Measurements from ENCODE around the gene ERC2.

ERC2 gene

DNA sequence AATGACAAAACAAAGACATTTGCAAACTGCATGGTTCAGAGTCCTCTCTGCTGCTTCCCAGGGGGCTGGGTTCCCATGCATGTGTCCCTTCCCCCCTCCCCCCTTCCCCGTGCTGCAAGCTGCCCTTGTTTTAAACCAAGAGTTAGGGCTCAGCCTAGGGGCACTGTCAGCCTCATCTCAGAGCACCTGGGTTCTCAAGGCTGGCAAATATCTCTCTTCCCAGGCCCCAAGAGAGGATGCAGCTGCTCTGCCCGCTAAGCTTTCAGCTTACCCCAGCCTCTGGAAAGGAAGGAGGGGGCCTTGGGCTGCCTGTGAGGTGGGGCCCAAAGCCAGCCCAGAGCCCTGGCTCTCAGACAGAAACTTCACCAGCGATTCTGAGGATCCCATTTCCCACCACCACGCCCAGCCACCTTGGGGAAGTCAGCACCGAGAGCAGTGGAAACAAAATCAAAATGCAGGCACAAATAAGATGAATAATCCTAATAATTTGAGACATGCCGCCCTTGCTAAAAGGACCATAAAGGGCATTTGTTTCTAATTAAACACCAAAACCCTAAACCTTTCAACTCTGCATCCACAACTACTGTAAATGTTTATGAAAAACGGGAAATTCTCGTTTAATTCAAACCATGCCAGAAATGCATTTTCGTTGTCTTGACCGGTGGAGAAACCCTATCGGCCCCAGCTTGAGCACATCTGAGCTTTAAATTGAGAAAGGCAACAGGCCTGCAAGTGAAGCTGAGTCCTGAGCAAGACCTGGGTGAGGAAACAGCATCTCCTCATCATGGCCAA, 913.4 kb downstream of the ERC2 start:
- TF ChIP-seq EZH2phosphoT487 (conservative IDR thresholded peaks at IDR 0.05; ENCODE audit: low read length) (no peak), CTCF (IDR thresholded peaks at IDR 0.05; ENCODE audit: insufficient read depth, low read length, poor library complexity, severe bottlenecking) (no peak)
- H3K4me3 ChIP-seq (ENCODE audit: insufficient read depth, low read length, poor library complexity, severe bottlenecking): no peak overlapping the region
- no peak overlapping the region for H3K9ac ChIP-seq (ENCODE audit: low read length)
- H3K4me2 ChIP-seq (ENCODE audit: low read depth, low read length, poor library complexity, severe bottlenecking): no peak overlapping the region
- H3K9me2 ChIP-seq (replicated peaks; ENCODE audit: insufficient read depth, low read length): no peaks in the 10 kb centered on the region
- no peak overlapping the region for H2AFZ ChIP-seq (ENCODE audit: low read depth, low read length, severe bottlenecking)
- H3K27ac ChIP-seq (ENCODE audit: low read depth, low read length): no peak overlapping the region
- no peaks in the 10 kb centered on the region for H3K36me3 ChIP-seq (ENCODE audit: low read length)
- no peaks in the 10 kb centered on the region for H3K79me2 ChIP-seq (ENCODE audit: insufficient read depth, low read length)
- no peaks in the 10 kb centered on the region for H4K20me1 ChIP-seq (ENCODE audit: low read depth, low read length)
- H3F3A ChIP-seq (ENCODE audit: insufficient read depth): no peaks in the 10 kb centered on the region
- H3K27me3 ChIP-seq (ENCODE audit: low read length): no peaks in the 10 kb centered on the region
- H3K9me3 ChIP-seq (ENCODE audit: insufficient read depth, low read length): no peaks in the 10 kb centered on the region

DNA sequence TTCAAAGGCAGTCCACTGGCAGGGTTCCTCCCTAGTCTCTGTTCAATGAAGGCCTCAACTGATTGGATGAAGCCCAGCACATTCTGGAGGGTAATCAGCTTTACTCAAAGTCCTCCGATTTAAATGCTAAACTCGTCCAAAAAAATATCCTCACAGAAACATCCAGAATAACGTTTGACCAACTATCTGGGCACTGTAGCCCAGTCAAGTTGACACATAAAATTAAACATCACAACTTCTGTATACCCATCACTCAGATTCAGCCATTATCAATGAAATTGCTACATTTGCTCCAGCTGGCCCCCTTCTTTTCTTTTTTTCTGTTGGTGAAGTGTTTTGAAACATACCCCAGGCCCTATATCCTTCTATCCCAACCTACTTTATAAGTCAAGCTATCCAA, 916.6 kb downstream of the ERC2 start:
- no peaks in the 10 kb centered on the region for H3F3A ChIP-seq (ENCODE audit: insufficient read depth)

GRCh38 chr3:55549177-55549576, 919.1 kb downstream of the ERC2 start:
- Histone ChIP-seq H4K20me1 (ENCODE audit: low read depth, low read length) (no peaks in the 10 kb centered on the region), H3K9ac (ENCODE audit: low read length) (no peak overlapping the region), H3K36me3 (ENCODE audit: low read length) (no peaks in the 10 kb centered on the region), H3K27me3 (ENCODE audit: low read length) (no peaks in the 10 kb centered on the region), H2AFZ (ENCODE audit: low read depth, low read length, severe bottlenecking) (no peak overlapping the region), H3K4me3 (ENCODE audit: insufficient read depth, low read length, poor library complexity, severe bottlenecking) (no peak overlapping the region), H3K9me3 (ENCODE audit: insufficient read depth, low read length) (no peaks in the 10 kb centered on the region), H3K27ac (ENCODE audit: low read depth, low read length) (no peak overlapping the region), H3K4me2 (ENCODE audit: low read depth, low read length, poor library complexity, severe bottlenecking) (no peak overlapping the region), H3F3A (ENCODE audit: insufficient read depth) (no peaks in the 10 kb centered on the region), H3K79me2 (ENCODE audit: insufficient read depth, low read length) (no peaks in the 10 kb centered on the region), H3K9me2 (replicated peaks; ENCODE audit: insufficient read depth, low read length) (no peaks in the 10 kb centered on the region)
- TF ChIP-seq EZH2phosphoT487 (conservative IDR thresholded peaks at IDR 0.05; ENCODE audit: low read length) (no peak), CTCF (IDR thresholded peaks at IDR 0.05; ENCODE audit: insufficient read depth, low read length, poor library complexity, severe bottlenecking) (no peak)

More for the DNA sequence above, 916.6 kb downstream of the ERC2 start:
- Histone ChIP-seq H3K4me2 (ENCODE audit: low read depth, low read length, poor library complexity, severe bottlenecking) (no peak overlapping the region), H3K9ac (ENCODE audit: low read length) (no peak overlapping the region), H3K79me2 (ENCODE audit: insufficient read depth, low read length) (no peaks in the 10 kb centered on the region), H3K9me2 (replicated peaks; ENCODE audit: insufficient read depth, low read length) (no peaks in the 10 kb centered on the region), H2AFZ (ENCODE audit: low read depth, low read length, severe bottlenecking) (no peak overlapping the region), H3K27ac (ENCODE audit: low read depth, low read length) (no peak overlapping the region), H3K9me3 (ENCODE audit: insufficient read depth, low read length) (no peaks in the 10 kb centered on the region), H3K27me3 (ENCODE audit: low read length) (no peaks in the 10 kb centered on the region), H4K20me1 (ENCODE audit: low read depth, low read length) (no peaks in the 10 kb centered on the region), H3K4me3 (ENCODE audit: insufficient read depth, low read length, poor library complexity, severe bottlenecking) (no peak overlapping the region), H3K36me3 (ENCODE audit: low read length) (no peaks in the 10 kb centered on the region)
- TF ChIP-seq CTCF (IDR thresholded peaks at IDR 0.05; ENCODE audit: insufficient read depth, low read length, poor library complexity, severe bottlenecking): no peak
- TF ChIP-seq EZH2phosphoT487 (conservative IDR thresholded peaks at IDR 0.05; ENCODE audit: low read length): no peak

All from SU-DHL-6 (cell line).